Measurements from ENCODE around the gene OR10P1.

The OR10P1 gene

GRCh38 chr12:55673638-55674037 lies 36.9 kb downstream of the OR10P1 start:
- Histone ChIP-seq H3K36me3 (replicated peaks; ENCODE audit: insufficient read depth, low read length) (no peaks in the 10 kb centered on the region), H3K79me2 (ENCODE audit: low read length) (no peaks in the 10 kb centered on the region), H3K27ac (ENCODE audit: low read length) (no peak overlapping the region; the same call in 1 of the 2 replicates), H3K4me2 (ENCODE audit: low read depth, low read length) (peak overlapping the region; percentile 8; the same call in 1 of the 2 replicates), H3K9ac (ENCODE audit: low read length) (no peak overlapping the region), H3F3A (ENCODE audit: insufficient read depth, low read length) (no peaks in the 10 kb centered on the region), H3K9me3 (replicated peaks; ENCODE audit: insufficient read depth, low read length) (no peaks in the 10 kb centered on the region), H4K20me1 (ENCODE audit: insufficient read depth, low read length) (no peaks in the 10 kb centered on the region), H3K4me3 (ENCODE audit: low read length) (no peak overlapping the region), H3K4me1 (ENCODE audit: low read length) (no peaks in the 10 kb centered on the region), H2AFZ (ENCODE audit: low read length) (peak overlapping the region; percentile 40), H3K27me3 (replicated peaks; ENCODE audit: insufficient read depth, low read length) (no peaks in the 10 kb centered on the region), H3K9me2 (replicated peaks; ENCODE audit: insufficient read depth, low read length) (no peaks in the 10 kb centered on the region)
- no peak for DNase-seq
- TF ChIP-seq EZH2 (optimal IDR thresholded peaks at IDR 0.05; ENCODE audit: low read depth, low read length) (no peak), EZH2phosphoT487 (IDR thresholded peaks at IDR 0.05; ENCODE audit: low read length) (no peak), CTCF (IDR thresholded peaks at IDR 0.05; ENCODE audit: low read length) (no peak)

DNA sequence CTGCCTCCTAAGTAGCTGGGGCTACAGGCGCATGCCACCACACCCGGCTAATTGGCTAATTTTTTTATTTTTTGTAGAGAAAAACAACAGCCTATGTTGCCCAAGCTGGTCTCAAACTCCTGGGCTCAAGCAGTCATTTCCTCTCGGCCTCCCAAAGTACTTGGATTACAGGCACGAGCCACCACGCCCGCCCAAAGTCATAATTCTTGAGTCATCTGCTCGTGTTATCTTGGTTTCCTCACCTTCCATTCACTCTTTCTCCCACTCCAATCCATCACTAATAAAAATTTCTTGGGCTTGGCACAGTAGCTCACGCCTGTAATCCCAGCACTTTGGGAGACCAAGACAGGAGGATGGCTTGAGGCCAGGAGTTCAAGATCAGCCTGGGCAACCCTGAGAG lies 39.0 kb downstream of the OR10P1 start:
- H4K20me1 ChIP-seq (ENCODE audit: insufficient read depth, low read length) = no peaks in the 10 kb centered on the region
- H3K4me3 ChIP-seq (ENCODE audit: low read length) = no peak overlapping the region
- no peak for DNase-seq
- H3K9me2 ChIP-seq (replicated peaks; ENCODE audit: insufficient read depth, low read length) = no peaks in the 10 kb centered on the region
- H3K4me1 ChIP-seq (ENCODE audit: low read length) = no peaks in the 10 kb centered on the region
- H3K27me3 ChIP-seq (replicated peaks; ENCODE audit: insufficient read depth, low read length) = no peaks in the 10 kb centered on the region; the same call in 1 of the 2 replicates
- H3K79me2 ChIP-seq (ENCODE audit: low read length) = no peaks in the 10 kb centered on the region
- H3K9me3 ChIP-seq (replicated peaks; ENCODE audit: insufficient read depth, low read length) = no peaks in the 10 kb centered on the region
- no peak overlapping the region for H3K4me2 ChIP-seq (ENCODE audit: low read depth, low read length)
- H3K36me3 ChIP-seq (replicated peaks; ENCODE audit: insufficient read depth, low read length) = no peaks in the 10 kb centered on the region
- TF ChIP-seq EZH2phosphoT487 (IDR thresholded peaks at IDR 0.05; ENCODE audit: low read length) = no peak
- TF ChIP-seq CTCF (IDR thresholded peaks at IDR 0.05; ENCODE audit: low read length) = no peak
- TF ChIP-seq EZH2 (optimal IDR thresholded peaks at IDR 0.05; ENCODE audit: low read depth, low read length) = no peak
- no peak overlapping the region for H3K27ac ChIP-seq (ENCODE audit: low read length)
- H2AFZ ChIP-seq (ENCODE audit: low read length) = no peak overlapping the region
- no peak overlapping the region for H3K9ac ChIP-seq (ENCODE audit: low read length)
- H3F3A ChIP-seq (ENCODE audit: insufficient read depth, low read length) = no peaks in the 10 kb centered on the region

GRCh38 chr12:55676707-55677106 lies 40.0 kb downstream of the OR10P1 start:
- H3K9ac ChIP-seq (ENCODE audit: low read length) = no peak overlapping the region
- no peaks in the 10 kb centered on the region for H3K9me3 ChIP-seq (replicated peaks; ENCODE audit: insufficient read depth, low read length)
- no peaks in the 10 kb centered on the region for H4K20me1 ChIP-seq (ENCODE audit: insufficient read depth, low read length)
- H3K27ac ChIP-seq (ENCODE audit: low read length) = no peak overlapping the region
- no peaks in the 10 kb centered on the region for H3F3A ChIP-seq (ENCODE audit: insufficient read depth, low read length)
- no peak overlapping the region for H3K4me3 ChIP-seq (ENCODE audit: low read length)
- no peak overlapping the region for H2AFZ ChIP-seq (ENCODE audit: low read length)
- no peaks in the 10 kb centered on the region for H3K4me1 ChIP-seq (ENCODE audit: low read length)
- no peak for TF ChIP-seq EZH2phosphoT487 (IDR thresholded peaks at IDR 0.05; ENCODE audit: low read length)
- no peak for TF ChIP-seq CTCF (IDR thresholded peaks at IDR 0.05; ENCODE audit: low read length)
- no peaks in the 10 kb centered on the region for H3K36me3 ChIP-seq (replicated peaks; ENCODE audit: insufficient read depth, low read length)
- no peaks in the 10 kb centered on the region for H3K79me2 ChIP-seq (ENCODE audit: low read length)
- DNase-seq = no peak
- H3K9me2 ChIP-seq (replicated peaks; ENCODE audit: insufficient read depth, low read length) = no peaks in the 10 kb centered on the region
- H3K27me3 ChIP-seq (replicated peaks; ENCODE audit: insufficient read depth, low read length) = no peaks in the 10 kb centered on the region; the same call in 1 of the 2 replicates
- H3K4me2 ChIP-seq (ENCODE audit: low read depth, low read length) = no peak overlapping the region

All from MM.1S (cell line).